Measurements from ENCODE around the gene KLHL29.

Gene KLHL29

GRCh38 chr2:23605236-23605635 lies 220.3 kb downstream of the KLHL29 start:
- TF ChIP-seq, protein P1, sequence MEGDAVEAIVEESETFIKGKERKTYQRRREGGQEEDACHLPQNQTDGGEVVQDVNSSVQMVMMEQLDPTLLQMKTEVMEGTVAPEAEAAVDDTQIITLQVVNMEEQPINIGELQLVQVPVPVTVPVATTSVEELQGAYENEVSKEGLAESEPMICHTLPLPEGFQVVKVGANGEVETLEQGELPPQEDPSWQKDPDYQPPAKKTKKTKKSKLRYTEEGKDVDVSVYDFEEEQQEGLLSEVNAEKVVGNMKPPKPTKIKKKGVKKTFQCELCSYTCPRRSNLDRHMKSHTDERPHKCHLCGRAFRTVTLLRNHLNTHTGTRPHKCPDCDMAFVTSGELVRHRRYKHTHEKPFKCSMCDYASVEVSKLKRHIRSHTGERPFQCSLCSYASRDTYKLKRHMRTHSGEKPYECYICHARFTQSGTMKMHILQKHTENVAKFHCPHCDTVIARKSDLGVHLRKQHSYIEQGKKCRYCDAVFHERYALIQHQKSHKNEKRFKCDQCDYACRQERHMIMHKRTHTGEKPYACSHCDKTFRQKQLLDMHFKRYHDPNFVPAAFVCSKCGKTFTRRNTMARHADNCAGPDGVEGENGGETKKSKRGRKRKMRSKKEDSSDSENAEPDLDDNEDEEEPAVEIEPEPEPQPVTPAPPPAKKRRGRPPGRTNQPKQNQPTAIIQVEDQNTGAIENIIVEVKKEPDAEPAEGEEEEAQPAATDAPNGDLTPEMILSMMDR (IDR thresholded peaks at IDR 0.05; ENCODE audit: low read depth, low read length, missing control alignments): no peak
- H3K4me3 ChIP-seq (ENCODE audit: low read depth, low read length): no peak overlapping the region
- DNase-seq (ENCODE audit: low read depth): no peak
- in situ Hi-C loops (cut with HindIII; ENCODE audit: low sequenced_read_pairs): no loop called here

GRCh38 chr2:23606196-23606595 lies 221.2 kb downstream of the KLHL29 start:
- H3K4me3 ChIP-seq (ENCODE audit: low read depth, low read length): no peak overlapping the region
- in situ Hi-C loops (cut with HindIII; ENCODE audit: low sequenced_read_pairs): no loop called here
- TF ChIP-seq, protein P1 (IDR thresholded peaks at IDR 0.05; ENCODE audit: low read depth, low read length, missing control alignments): no peak
- DNase-seq (ENCODE audit: low read depth): no peak

GRCh38 chr2:23606968-23607367 lies 222.0 kb downstream of the KLHL29 start:
- in situ Hi-C loops (cut with HindIII; ENCODE audit: low sequenced_read_pairs): no loop called here
- TF ChIP-seq, protein P1 (IDR thresholded peaks at IDR 0.05; ENCODE audit: low read depth, low read length, missing control alignments): no peak
- H3K4me3 ChIP-seq (ENCODE audit: low read depth, low read length): no peak overlapping the region
- no peak for DNase-seq (ENCODE audit: low read depth)

DNA sequence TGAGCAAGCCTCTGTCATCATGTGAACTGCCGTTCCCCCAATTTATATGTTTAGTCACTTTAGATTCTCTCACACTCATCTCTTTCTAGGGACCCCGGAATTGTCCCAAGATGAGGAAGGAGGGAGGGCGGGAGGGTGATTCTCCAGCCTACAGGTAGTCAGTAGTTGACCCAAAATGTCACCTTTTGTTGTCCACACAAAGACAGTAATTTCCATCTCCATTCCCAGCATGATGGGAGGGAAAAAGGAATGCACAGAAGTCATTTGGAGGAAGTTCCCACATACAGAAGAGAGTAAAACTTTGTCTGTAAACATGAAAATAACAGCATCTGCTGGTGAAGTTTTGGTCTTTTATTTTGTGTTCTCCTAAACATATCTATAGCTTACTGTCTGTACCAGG lies 222.9 kb downstream of the KLHL29 start:
- DNase-seq (ENCODE audit: low read depth): no peak
- no peak overlapping the region for H3K4me3 ChIP-seq (ENCODE audit: low read depth, low read length)
- in situ Hi-C loops (cut with HindIII; ENCODE audit: low sequenced_read_pairs): no loop called here
- TF ChIP-seq, protein P1 (IDR thresholded peaks at IDR 0.05; ENCODE audit: low read depth, low read length, missing control alignments): no peak

DNA sequence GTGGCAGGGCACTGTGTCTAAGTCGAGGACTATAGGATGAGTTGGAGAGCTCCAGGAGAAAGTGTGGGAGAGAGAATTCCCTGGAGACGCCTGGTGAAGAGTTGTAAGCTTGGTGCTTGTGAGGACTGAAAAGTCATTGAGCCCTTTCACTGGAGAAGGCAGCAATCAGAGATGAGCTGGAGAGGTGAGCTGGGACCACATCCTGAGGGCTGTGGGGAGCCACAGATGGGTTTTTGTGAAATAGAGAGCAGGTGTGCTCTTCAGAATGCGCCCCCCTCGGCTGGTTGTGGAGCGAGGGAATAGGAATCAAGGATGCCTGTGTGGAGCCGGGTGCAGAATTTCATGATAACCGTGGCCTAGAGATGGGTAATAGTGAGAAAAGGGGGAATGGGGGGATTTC lies 224.3 kb downstream of the KLHL29 start:
- H3K4me3 ChIP-seq (ENCODE audit: low read depth, low read length): no peak overlapping the region
- in situ Hi-C loops (cut with HindIII; ENCODE audit: low sequenced_read_pairs): no loop called here
- TF ChIP-seq, protein P1 (IDR thresholded peaks at IDR 0.05; ENCODE audit: low read depth, low read length, missing control alignments): no peak
- DNase-seq (ENCODE audit: low read depth): no peak

- no peak for DNase-seq (ENCODE audit: low read depth)
- in situ Hi-C loops (cut with HindIII; ENCODE audit: low sequenced_read_pairs): no loop called here
- no peak overlapping the region for H3K4me3 ChIP-seq (ENCODE audit: low read depth, low read length)
- TF ChIP-seq, protein P1 (IDR thresholded peaks at IDR 0.05; ENCODE audit: low read depth, low read length, missing control alignments): no peak
Measured at GRCh38 chr2:23611839-23612238, 226.9 kb downstream of the KLHL29 start.

DNA sequence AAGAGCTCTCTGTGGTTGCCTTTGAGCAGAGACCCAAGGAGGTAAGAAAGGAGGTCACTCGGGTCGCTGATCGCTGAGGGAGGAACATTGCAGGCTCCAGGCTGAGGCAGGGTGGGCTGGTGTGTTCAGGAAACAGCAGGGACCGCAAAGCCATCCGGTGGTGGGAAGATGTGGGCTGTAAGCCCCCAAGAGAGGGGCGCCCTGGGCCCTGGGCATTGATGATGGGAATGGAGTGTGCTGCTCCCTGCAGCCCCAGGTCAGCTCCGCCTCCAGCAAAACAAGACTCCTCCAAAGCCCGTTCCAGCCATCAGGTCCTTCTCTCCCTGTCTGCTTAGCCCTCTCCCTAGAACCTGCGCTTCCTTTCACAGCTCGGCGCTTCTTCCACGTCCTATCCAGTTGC lies 229.7 kb downstream of the KLHL29 start:
- no peak for DNase-seq (ENCODE audit: low read depth)
- H3K4me3 ChIP-seq (ENCODE audit: low read depth, low read length): no peak overlapping the region
- TF ChIP-seq, protein P1 (IDR thresholded peaks at IDR 0.05; ENCODE audit: low read depth, low read length, missing control alignments): no peak
- in situ Hi-C loops (cut with HindIII; ENCODE audit: low sequenced_read_pairs): no loop called here
